Mammary epithelial cell (primary cell): ENCODE data around the gene QSOX2.

Source experiments
- CTCF ChIP-seq, 2 donors: IDR thresholded peaks in 1 of 2; conservative IDR thresholded peaks in 1 of 2; 2 replicates each; pipeline ENCODE4 v1.5.1; 2011 to 2012; ENCODE audit warnings: inconsistent platforms in 2 of 2, low read length in 2 of 2, mild to moderate bottlenecking in 2 of 2, control low read depth in 1 of 2, low read depth in 1 of 2; ENCODE audit not compliant: insufficient read depth in 1 of 2; ENCODE audit errors: extremely low read depth in 1 of 2
- EZH2 ChIP-seq: IDR thresholded peaks from 2 replicates; pipeline ENCODE4 v1.6.1; 2012; ENCODE audit warnings: low read length, inconsistent platforms, borderline replicate concordance

- TF ChIP-seq CTCF (conservative IDR thresholded peaks at IDR 0.05 in 1 of 2, IDR thresholded peaks at IDR 0.05 in 1 of 2; ENCODE audit: extremely low read depth in 1 of 2, insufficient read depth in 1 of 2, low read depth in 1 of 2, low read length in 2 of 2) (no peak), EZH2 (no peak)
These were observed 19.1 kb upstream of the QSOX2 start for GRCh38 chr9:136264441-136265405.
